GM12878 (cell line): ENCODE results near the gene VKORC1. TPM values are rescaled to one million over a fixed set of nuclear protein-coding genes. Genes with fewer than 3 reads are reported as not detected.
A peak's percentile ranks its signal among the peaks of the same experiment; 100 is the strongest.

ENCODE experiments used
- ATAC-seq: fragments of 200-7000 bp; cut with Tn5 transposase; 3 replicates; pipeline ENCODE4 v1.9.1; 2020; ENCODE audit warnings: mild to moderate bottlenecking, moderate library complexity
- BruUV-seq: library from RNA; stranded (reverse); fragments of 400-500 nt; replicated peaks from 2 replicates; lab custom pipeline; 2021; lab: Mats Ljungman, UMichigan
- CTCF ChIA-PET: fragments of 300-600 bp; sonication (Branson Sonifier 250); formaldehyde crosslinking; extraction: SDS; loops from one replicate; lab custom pipeline; 2021; ENCODE audit warnings: inconsistent platforms; lab: Yijun Ruan, JAX
- POLR2A ChIA-PET: fragments of 350-600 bp; formaldehyde crosslinking; extraction: SDS; loops from one replicate; lab custom pipeline; 2021; ENCODE audit warnings: inconsistent platforms; lab: Charles Lee
- RAD21 ChIA-PET: fragments of 300-600 bp; sonication (Branson Sonifier 250); formaldehyde crosslinking; loops from one replicate; lab custom pipeline; 2023; ENCODE audit warnings: antibody characterized with exemption; ENCODE audit not compliant: unreplicated experiment; lab: Charles Lee
- SMC1A ChIA-PET: fragments of 300-600 bp; sonication (Branson Sonifier 250); formaldehyde crosslinking; loops from one replicate; lab custom pipeline; 2023; ENCODE audit not compliant: unreplicated experiment, uncharacterized antibody; lab: Charles Lee
- DNase-seq: peaks from one replicate; pipeline ENCODE4 v3.0.0-alpha.2; 2011; ENCODE audit warnings: low read depth, low spot score
- FAIRE-seq: peaks from 3 replicates; lab custom pipeline; 2011; peaks lifted over from hg19 to GRCh38; lab: Jason Lieb, UNC
- H2AFZ ChIP-seq: 2 replicates; pipeline ENCODE4 v1.6.0; 2011; ENCODE audit warnings: low read depth, low read length, control low read depth; ENCODE audit not compliant: control insufficient read depth
- H3K27ac ChIP-seq: 2 replicates; pipeline ENCODE4 v1.5.1; 2011; ENCODE audit warnings: control low read depth; ENCODE audit not compliant: control insufficient read depth, insufficient read depth
- H3K27me3 ChIP-seq, 2 experiments: replicated peaks in 1 of 2; 2 replicates each; pipeline versions ENCODE4 v1.6.0 to v1.6.1; 2011; ENCODE audit warnings: low read length in 1 of 2; ENCODE audit not compliant: control insufficient read depth in 2 of 2, insufficient read depth in 2 of 2
- H3K36me3 ChIP-seq, 2 experiments: 2 replicates each; pipeline ENCODE4 v1.5.1; 2011; ENCODE audit warnings: low read length in 1 of 2; ENCODE audit not compliant: control insufficient read depth in 2 of 2, insufficient read depth in 2 of 2
- H3K4me1 ChIP-seq: 2 replicates; pipeline ENCODE4 v1.6.1; 2011; ENCODE audit warnings: mild to moderate bottlenecking, low read length, moderate library complexity, mixed read lengths; ENCODE audit not compliant: control insufficient read depth, insufficient read depth
- H3K4me2 ChIP-seq: 2 replicates; pipeline ENCODE4 v1.6.0; 2011; ENCODE audit warnings: control low read depth; ENCODE audit not compliant: control insufficient read depth, insufficient read depth
- H3K4me3 ChIP-seq: fragments of 200-600 bp; sonication (generic); 2 replicates; pipeline ENCODE4 v1.5.1; 2016
- H3K79me2 ChIP-seq: 2 replicates; pipeline ENCODE4 v1.6.0; 2011; ENCODE audit warnings: low read length; ENCODE audit not compliant: control insufficient read depth, insufficient read depth
- H3K9ac ChIP-seq: 2 replicates; pipeline ENCODE4 v1.8.0; 2011; ENCODE audit warnings: low read length, control low read depth, mixed read lengths; ENCODE audit not compliant: control insufficient read depth, insufficient read depth
- H3K9me3 ChIP-seq: replicated peaks from 3 replicates; pipeline ENCODE4 v1.5.1; 2011; ENCODE audit warnings: mild to moderate bottlenecking, low read length; ENCODE audit not compliant: control insufficient read depth, insufficient read depth
- H4K20me1 ChIP-seq: 2 replicates; pipeline ENCODE4 v1.6.0; 2011; ENCODE audit not compliant: control insufficient read depth, insufficient read depth
- BMI1 ChIP-seq: fragments of 450-650 bp; IDR thresholded peaks from 2 replicates; pipeline ENCODE4 v1.6.1; 2016; ENCODE audit warnings: mild to moderate bottlenecking, moderate library complexity, borderline replicate concordance
- CHD2 ChIP-seq: IDR thresholded peaks from 2 replicates; pipeline ENCODE4 v1.6.1; 2011; ENCODE audit warnings: low read depth, low read length, improper control_type of control experiment, borderline replicate concordance
- EED ChIP-seq: sonication (generic); IDR thresholded peaks from 2 replicates; pipeline ENCODE4 v1.6.1; 2016; ENCODE audit warnings: antibody characterized with exemption, low read depth
- EP300 ChIP-seq, 2 experiments: fragments of 150-350 bp in 1 of 2; IDR thresholded peaks; 2 replicates each; pipeline ENCODE4 v1.6.1; 2011 to 2012; ENCODE audit warnings: low read depth in 2 of 2, low read length in 2 of 2, borderline replicate concordance in 1 of 2, improper control_type of control experiment in 1 of 2, inconsistent platforms in 1 of 2; ENCODE audit not compliant: control insufficient read depth in 1 of 2
- FOXK2 ChIP-seq: fragments of 450-650 bp; IDR thresholded peaks from 2 replicates; pipeline ENCODE4 v1.6.1; 2017; ENCODE audit warnings: mild to moderate bottlenecking, moderate library complexity
- GATAD2B ChIP-seq: fragments of 450-650 bp; conservative IDR thresholded peaks from 2 replicates; pipeline ENCODE4 v1.6.1; 2017; ENCODE audit warnings: low read depth, mild to moderate bottlenecking, moderate library complexity
- HSF1 ChIP-seq: fragments of 150-350 bp; IDR thresholded peaks from 2 replicates; pipeline ENCODE4 v1.6.1; 2014; ENCODE audit warnings: mild to moderate bottlenecking, low read depth, low read length
- IRF3 ChIP-seq: fragments of 450-650 bp; IDR thresholded peaks from 2 replicates; pipeline ENCODE4 v1.6.1; 2014; ENCODE audit warnings: mild to moderate bottlenecking
- KLF5 ChIP-seq: fragments of 450-650 bp; IDR thresholded peaks from 2 replicates; pipeline ENCODE4 v1.6.1; 2014; ENCODE audit warnings: mild to moderate bottlenecking; ENCODE audit not compliant: partially characterized antibody
- PAX8 ChIP-seq: fragments of 450-650 bp; IDR thresholded peaks from 2 replicates; pipeline ENCODE4 v1.6.1; 2017; ENCODE audit warnings: mild to moderate bottlenecking, moderate library complexity
- RAD21 ChIP-seq: IDR thresholded peaks from 2 replicates; pipeline ENCODE4 v1.6.1; 2011; ENCODE audit warnings: mild to moderate bottlenecking, low read depth, low read length, moderate library complexity; ENCODE audit not compliant: insufficient read depth
- SIX5 ChIP-seq: IDR thresholded peaks from 2 replicates; pipeline ENCODE4 v1.6.1; 2011; ENCODE audit warnings: mild to moderate bottlenecking, low read depth, low read length, moderate library complexity; ENCODE audit not compliant: severe bottlenecking
- SMC3 ChIP-seq: IDR thresholded peaks from 2 replicates; pipeline ENCODE4 v1.6.1; 2011; ENCODE audit warnings: low read length, improper control_type of control experiment, borderline replicate concordance
- SREBF2 ChIP-seq: IDR thresholded peaks from 2 replicates; pipeline ENCODE4 v1.6.1; 2012; ENCODE audit warnings: mild to moderate bottlenecking, low read length
- SRF ChIP-seq, 2 experiments: IDR thresholded peaks; 2 replicates each; pipeline ENCODE4 v1.6.1; 2011; ENCODE audit warnings: low read depth in 2 of 2, low read length in 2 of 2, mild to moderate bottlenecking in 1 of 2, moderate library complexity in 1 of 2
- SUZ12 ChIP-seq: fragments of 200-600 bp; sonication (generic); IDR thresholded peaks from one replicate; pipeline ENCODE4 v1.6.1; 2018; ENCODE audit warnings: antibody characterized with exemption, mild to moderate bottlenecking; ENCODE audit not compliant: unreplicated experiment
- ZSCAN29 ChIP-seq: fragments of 450-650 bp; IDR thresholded peaks from 2 replicates; pipeline ENCODE4 v1.6.1; 2017; ENCODE audit warnings: mild to moderate bottlenecking, moderate library complexity
- WGBS: methylation state at CpG from one replicate; pipeline ENCODE4 v1.1.6; 2016; ENCODE audit warnings: low lambda C conversion rate; ENCODE audit not compliant: insufficient replicate concordance, insufficient coverage; ENCODE audit errors: missing lambda C conversion rate; 5-methylcytosine and 5-hydroxymethylcytosine counted together
- in situ Hi-C: fragments of 300-500 bp; cut with MboI; formaldehyde crosslinking; loops from 9 replicates; pipeline ENCODE4 v1.14.3; 2018; ENCODE audit warnings: mixed read lengths
- intact Hi-C: fragments of 100-400 bp; cut with micrococcal nuclease; formaldehyde crosslinking; loops from one replicate; pipeline ENCODE4 v1.14.2; 2022; ENCODE audit not compliant: unreplicated experiment
- polyA plus RNA-seq, 11 experiments: library from polyadenylated mRNA; depleted of rRNA in 4 of 11; unstranded in 6 of 11; stranded (reverse) in 5 of 11; fragments of >200 nt; fragmentation: Nextera tagmentation in 4 of 11; fragmentation: Illumina TruSeq in 1 of 11; extraction: Ambion mirVana in 4 of 11; extraction: Trizol in 1 of 11; gene quantifications; 1 replicate in 1 of 11; 2 replicates in 10 of 11; pipeline versions ENCODE4 v1.2.1 to v1.2.3, GENCODE V29; 2011 to 2016; ENCODE audit warnings: inconsistent platforms in 2 of 11, missing spikeins in 2 of 11, low read depth in 1 of 11
- total RNA-seq, 4 experiments: library from RNA; depleted of rRNA in 3 of 4; stranded (reverse); fragments of >200 nt in 3 of 4; fragmentation: Illumina TruSeq in 1 of 4; extraction: Trizol in 1 of 4; gene quantifications; 2 replicates each; pipeline versions ENCODE4 v1.2.1 to v1.2.3, GENCODE V29; 2013 to 2021
- TF ChIP-seq, protein P1 (sequence below): fragments of 450-650 bp; formaldehyde crosslinking; IDR thresholded peaks from 2 replicates; pipeline ENCODE4 v1.4.0; 2022; ENCODE audit warnings: mild to moderate bottlenecking, moderate library complexity

VKORC1 gene
- total and polyA plus RNA-seq, 10 of the 15 experiments (the other 5 are each of a cell fraction or from before 2014, with no cell fraction given) = 19.8 to 140 (median 57.7) TPM

- Histone ChIP-seq H3K9ac (peak overlapping the region; percentile 91), H3K4me2 (peak overlapping the region; percentile 77), H3K27ac (peak overlapping the region; percentile 81), H3K36me3 (peaks cover 0 to 4% of the 10 kb centered on the region in 2 experiments; a peak in 3 of 4 replicates), H3K79me2 (peaks cover 13% of the 10 kb centered on the region), H2AFZ (peak overlapping the region; percentile 91), H4K20me1 (no peaks in the 10 kb centered on the region), H3K9me3 (no peaks in the 10 kb centered on the region), H3K4me1 (peaks cover 22% of the 10 kb centered on the region), H3K4me3 (peak overlapping the region; percentile 74), H3K27me3 (no peaks in the 10 kb centered on the region)
- TSS peak; percentile 66 for BruUV-seq
- intact Hi-C loops = loop anchor here (5.0 kb wide), 1 partner anchor 33 kb away; no protein-coding TSS in a partner anchor
- SMC1A ChIA-PET = no interaction called here
- no peak; the same call in 2 of the 3 replicates for ATAC-seq
- no peak for FAIRE-seq
- no peak for DNase-seq
- in situ Hi-C loops = no loop called here
- RAD21 ChIA-PET = interaction anchor here (0.6 to 2.8 kb wide), 2 partner anchors 9 to 225 kb away, joined by 3 to 12 read pairs; partner anchors contain the start of gene KAT8
- CTCF ChIA-PET = no interaction called here
- 59% methylated on average over 56 of the region's 57 CpGs for WGBS
- POLR2A ChIA-PET = interaction anchor here (2.3 to 3.1 kb wide), 2 partner anchors 9 to 33 kb away, joined by 10 to 13 read pairs; partner anchors contain the start of gene KAT8
- TF ChIP-seq KLF5 (no peak), SIX5 (no peak), GATAD2B (no peak), SUZ12 (no peak), HSF1 (no peak), RAD21 (no peak), IRF3 (no peak), CHD2 (no peak), PAX8 (no peak), BMI1 (no peak), EED (no peak), SRF (IDR thresholded peaks at IDR 0.05; ENCODE audit: low read depth in 2 of 2, low read length in 2 of 2) (no peak), FOXK2 (no peak), SMC3 (no peak), SREBF2 (no peak), ZSCAN29 (no peak), EP300 (IDR thresholded peaks at IDR 0.05; ENCODE audit: borderline replicate concordance in 1 of 2, control insufficient read depth in 1 of 2, low read depth in 2 of 2, low read length in 2 of 2) (no peak)
- TF ChIP-seq, protein P1, sequence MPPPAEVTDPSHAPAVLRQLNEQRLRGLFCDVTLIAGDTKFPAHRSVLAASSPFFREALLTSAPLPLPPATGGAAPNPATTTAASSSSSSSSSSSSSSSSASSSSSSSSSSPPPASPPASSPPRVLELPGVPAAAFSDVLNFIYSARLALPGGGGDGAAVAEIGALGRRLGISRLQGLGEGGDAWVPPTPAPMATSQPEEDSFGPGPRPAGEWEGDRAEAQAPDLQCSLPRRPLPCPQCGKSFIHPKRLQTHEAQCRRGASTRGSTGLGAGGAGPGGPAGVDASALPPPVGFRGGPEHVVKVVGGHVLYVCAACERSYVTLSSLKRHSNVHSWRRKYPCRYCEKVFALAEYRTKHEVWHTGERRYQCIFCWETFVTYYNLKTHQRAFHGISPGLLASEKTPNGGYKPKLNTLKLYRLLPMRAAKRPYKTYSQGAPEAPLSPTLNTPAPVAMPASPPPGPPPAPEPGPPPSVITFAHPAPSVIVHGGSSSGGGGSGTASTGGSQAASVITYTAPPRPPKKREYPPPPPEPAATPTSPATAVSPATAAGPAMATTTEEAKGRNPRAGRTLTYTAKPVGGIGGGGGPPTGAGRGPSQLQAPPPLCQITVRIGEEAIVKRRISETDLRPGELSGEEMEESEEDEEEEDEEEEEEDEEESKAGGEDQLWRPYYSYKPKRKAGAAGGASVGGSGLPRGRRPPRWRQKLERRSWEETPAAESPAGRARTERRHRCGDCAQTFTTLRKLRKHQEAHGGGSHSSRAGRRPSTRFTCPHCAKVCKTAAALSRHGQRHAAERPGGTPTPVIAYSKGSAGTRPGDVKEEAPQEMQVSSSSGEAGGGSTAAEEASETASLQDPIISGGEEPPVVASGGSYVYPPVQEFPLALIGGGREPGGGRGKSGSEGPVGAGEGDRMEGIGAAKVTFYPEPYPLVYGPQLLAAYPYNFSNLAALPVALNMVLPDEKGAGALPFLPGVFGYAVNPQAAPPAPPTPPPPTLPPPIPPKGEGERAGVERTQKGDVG = no peak
Observed at GRCh38 chr16:31108794-31109558, 14.4 kb upstream of the VKORC1 start.
